ENCODE measurements around the gene TSNAXIP1. TPM values are rescaled to one million over a fixed set of nuclear protein-coding genes. Genes with fewer than 3 reads are reported as not detected.

TSNAXIP1 gene
- total and polyA plus RNA-seq, 9 of the 15 experiments (the other 6 are each of a cell fraction or from before 2014, with no cell fraction given), result 0.03 to 0.24 (median 0.11) TPM; not detected in 4

DNA sequence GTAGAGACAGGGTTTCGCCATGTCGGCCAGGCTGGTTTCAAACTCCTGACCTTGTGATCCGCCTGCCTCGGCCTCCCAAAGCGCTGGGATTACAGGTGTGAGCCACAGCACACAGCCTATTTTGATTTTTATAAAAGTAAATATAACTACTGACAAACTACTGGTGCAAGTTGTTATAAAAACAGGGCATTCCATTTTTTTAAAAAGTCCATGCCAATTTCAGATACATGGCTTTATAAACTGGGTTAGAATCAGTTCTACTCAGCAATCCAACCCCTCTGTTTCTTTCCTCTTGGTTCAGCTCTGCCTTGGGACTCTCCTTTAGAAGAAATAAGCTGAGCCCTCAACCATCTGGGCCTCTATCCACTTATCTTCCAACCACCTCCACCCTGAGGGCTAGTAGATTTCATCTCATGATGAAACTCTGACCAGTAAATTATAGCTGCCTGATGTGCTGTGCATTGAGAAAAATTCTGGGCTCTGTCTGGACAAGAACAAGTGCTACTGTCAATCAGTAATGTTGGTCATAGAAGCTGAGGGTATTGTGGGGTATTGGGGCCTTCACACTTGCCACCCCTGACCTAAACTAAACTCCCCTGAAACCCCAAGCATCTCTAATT lies 10.5 kb upstream of the TSNAXIP1 start:
- peaks cover 34% of the 10 kb centered on the region for H3K79me2 ChIP-seq (ENCODE audit: control insufficient read depth, insufficient read depth, low read length)
- no peak overlapping the region for H3K27ac ChIP-seq (ENCODE audit: extremely low read depth, low read depth, low read length)
- ChIA-PET POLR2A (interaction anchor here (0.7 to 2.2 kb wide), 6 partner anchors 9 to 37 kb away, joined by 3 to 10 read pairs (median 6); partner anchors contain the start of genes RANBP10 and TSNAXIP1), CTCF (ENCODE audit: low intra/inter-chr PET ratio) (no interaction called here)
- DNase-seq (ENCODE audit: extremely low read depth in 1 of 4, low spot score in 3 of 4) (peak in 1 of 4 experiments; percentile 19), FAIRE-seq (no peak), ATAC-seq (peak; percentile 52)
- WGBS (ENCODE audit: insufficient coverage, low coverage, missing lambda C conversion rate), result 87% methylated on average over 5 of the region's 5 CpGs
- no peaks in the 10 kb centered on the region for H3K9me3 ChIP-seq (replicated peaks; ENCODE audit: control insufficient read depth, insufficient read depth, low read depth, low read length)
- H3K9me1 ChIP-seq (ENCODE audit: control insufficient read depth, insufficient read depth, low read length), result no peaks in the 10 kb centered on the region
- H4K20me1 ChIP-seq (replicated peaks; ENCODE audit: control insufficient read depth, insufficient read depth, low read length), result 0 out of 2 replicates have a peak, but pooled peaks cover 6% of the 10 kb centered on the region
- peaks cover 9 to 15% of the 10 kb centered on the region in 2 experiments for H3K4me1 ChIP-seq (replicated peaks in 1 of 2; ENCODE audit: control insufficient read depth in 2 of 2, insufficient read depth in 2 of 2, low read length in 2 of 2)
- no peaks in the 10 kb centered on the region for H3K27me3 ChIP-seq (ENCODE audit: control insufficient read depth in 2 of 2, insufficient read depth in 2 of 2, low read length in 2 of 2)
- H3K9ac ChIP-seq (ENCODE audit: insufficient read depth in 1 of 2, low read depth in 2 of 2, low read length in 2 of 2), result no peak overlapping the region
- in situ Hi-C loops (cut with MboI) (no loop called here), intact Hi-C loops (cut with micrococcal nuclease) (no loop called here)
- H3K4me3 ChIP-seq, result no peak overlapping the region
- H2AFZ ChIP-seq (ENCODE audit: low read depth, low read length), result no peak overlapping the region
- peaks cover 25% of the 10 kb centered on the region; the same call in 1 of the 3 replicates for H3K36me3 ChIP-seq (ENCODE audit: control insufficient read depth, insufficient read depth, low read length)
- H3K4me2 ChIP-seq (ENCODE audit: insufficient read depth, low read length), result peak overlapping the region; percentile 21; the same call in 1 of the 2 replicates
- no TSS peak for BruUV-seq (replicated peaks)
- TF ChIP-seq MEIS2 (IDR thresholded peaks at IDR 0.05; ENCODE audit: partially characterized antibody) (peak; percentile 73), KDM5B (IDR thresholded peaks at IDR 0.05; ENCODE audit: insufficient replicate concordance, low read depth, low read length) (no peak), ATF7 (IDR thresholded peaks at IDR 0.05) (peak; percentile 40; the same call in 1 of the 2 replicates), KAT2B (IDR thresholded peaks at IDR 0.05; ENCODE audit: low read depth, low read length) (no peak)
- TF ChIP-seq, protein P1, sequence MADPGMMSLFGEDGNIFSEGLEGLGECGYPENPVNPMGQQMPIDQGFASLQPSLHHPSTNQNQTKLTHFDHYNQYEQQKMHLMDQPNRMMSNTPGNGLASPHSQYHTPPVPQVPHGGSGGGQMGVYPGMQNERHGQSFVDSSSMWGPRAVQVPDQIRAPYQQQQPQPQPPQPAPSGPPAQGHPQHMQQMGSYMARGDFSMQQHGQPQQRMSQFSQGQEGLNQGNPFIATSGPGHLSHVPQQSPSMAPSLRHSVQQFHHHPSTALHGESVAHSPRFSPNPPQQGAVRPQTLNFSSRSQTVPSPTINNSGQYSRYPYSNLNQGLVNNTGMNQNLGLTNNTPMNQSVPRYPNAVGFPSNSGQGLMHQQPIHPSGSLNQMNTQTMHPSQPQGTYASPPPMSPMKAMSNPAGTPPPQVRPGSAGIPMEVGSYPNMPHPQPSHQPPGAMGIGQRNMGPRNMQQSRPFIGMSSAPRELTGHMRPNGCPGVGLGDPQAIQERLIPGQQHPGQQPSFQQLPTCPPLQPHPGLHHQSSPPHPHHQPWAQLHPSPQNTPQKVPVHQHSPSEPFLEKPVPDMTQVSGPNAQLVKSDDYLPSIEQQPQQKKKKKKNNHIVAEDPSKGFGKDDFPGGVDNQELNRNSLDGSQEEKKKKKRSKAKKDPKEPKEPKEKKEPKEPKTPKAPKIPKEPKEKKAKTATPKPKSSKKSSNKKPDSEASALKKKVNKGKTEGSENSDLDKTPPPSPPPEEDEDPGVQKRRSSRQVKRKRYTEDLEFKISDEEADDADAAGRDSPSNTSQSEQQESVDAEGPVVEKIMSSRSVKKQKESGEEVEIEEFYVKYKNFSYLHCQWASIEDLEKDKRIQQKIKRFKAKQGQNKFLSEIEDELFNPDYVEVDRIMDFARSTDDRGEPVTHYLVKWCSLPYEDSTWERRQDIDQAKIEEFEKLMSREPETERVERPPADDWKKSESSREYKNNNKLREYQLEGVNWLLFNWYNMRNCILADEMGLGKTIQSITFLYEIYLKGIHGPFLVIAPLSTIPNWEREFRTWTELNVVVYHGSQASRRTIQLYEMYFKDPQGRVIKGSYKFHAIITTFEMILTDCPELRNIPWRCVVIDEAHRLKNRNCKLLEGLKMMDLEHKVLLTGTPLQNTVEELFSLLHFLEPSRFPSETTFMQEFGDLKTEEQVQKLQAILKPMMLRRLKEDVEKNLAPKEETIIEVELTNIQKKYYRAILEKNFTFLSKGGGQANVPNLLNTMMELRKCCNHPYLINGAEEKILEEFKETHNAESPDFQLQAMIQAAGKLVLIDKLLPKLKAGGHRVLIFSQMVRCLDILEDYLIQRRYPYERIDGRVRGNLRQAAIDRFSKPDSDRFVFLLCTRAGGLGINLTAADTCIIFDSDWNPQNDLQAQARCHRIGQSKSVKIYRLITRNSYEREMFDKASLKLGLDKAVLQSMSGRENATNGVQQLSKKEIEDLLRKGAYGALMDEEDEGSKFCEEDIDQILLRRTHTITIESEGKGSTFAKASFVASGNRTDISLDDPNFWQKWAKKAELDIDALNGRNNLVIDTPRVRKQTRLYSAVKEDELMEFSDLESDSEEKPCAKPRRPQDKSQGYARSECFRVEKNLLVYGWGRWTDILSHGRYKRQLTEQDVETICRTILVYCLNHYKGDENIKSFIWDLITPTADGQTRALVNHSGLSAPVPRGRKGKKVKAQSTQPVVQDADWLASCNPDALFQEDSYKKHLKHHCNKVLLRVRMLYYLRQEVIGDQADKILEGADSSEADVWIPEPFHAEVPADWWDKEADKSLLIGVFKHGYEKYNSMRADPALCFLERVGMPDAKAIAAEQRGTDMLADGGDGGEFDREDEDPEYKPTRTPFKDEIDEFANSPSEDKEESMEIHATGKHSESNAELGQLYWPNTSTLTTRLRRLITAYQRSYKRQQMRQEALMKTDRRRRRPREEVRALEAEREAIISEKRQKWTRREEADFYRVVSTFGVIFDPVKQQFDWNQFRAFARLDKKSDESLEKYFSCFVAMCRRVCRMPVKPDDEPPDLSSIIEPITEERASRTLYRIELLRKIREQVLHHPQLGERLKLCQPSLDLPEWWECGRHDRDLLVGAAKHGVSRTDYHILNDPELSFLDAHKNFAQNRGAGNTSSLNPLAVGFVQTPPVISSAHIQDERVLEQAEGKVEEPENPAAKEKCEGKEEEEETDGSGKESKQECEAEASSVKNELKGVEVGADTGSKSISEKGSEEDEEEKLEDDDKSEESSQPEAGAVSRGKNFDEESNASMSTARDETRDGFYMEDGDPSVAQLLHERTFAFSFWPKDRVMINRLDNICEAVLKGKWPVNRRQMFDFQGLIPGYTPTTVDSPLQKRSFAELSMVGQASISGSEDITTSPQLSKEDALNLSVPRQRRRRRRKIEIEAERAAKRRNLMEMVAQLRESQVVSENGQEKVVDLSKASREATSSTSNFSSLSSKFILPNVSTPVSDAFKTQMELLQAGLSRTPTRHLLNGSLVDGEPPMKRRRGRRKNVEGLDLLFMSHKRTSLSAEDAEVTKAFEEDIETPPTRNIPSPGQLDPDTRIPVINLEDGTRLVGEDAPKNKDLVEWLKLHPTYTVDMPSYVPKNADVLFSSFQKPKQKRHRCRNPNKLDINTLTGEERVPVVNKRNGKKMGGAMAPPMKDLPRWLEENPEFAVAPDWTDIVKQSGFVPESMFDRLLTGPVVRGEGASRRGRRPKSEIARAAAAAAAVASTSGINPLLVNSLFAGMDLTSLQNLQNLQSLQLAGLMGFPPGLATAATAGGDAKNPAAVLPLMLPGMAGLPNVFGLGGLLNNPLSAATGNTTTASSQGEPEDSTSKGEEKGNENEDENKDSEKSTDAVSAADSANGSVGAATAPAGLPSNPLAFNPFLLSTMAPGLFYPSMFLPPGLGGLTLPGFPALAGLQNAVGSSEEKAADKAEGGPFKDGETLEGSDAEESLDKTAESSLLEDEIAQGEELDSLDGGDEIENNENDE (IDR thresholded peaks at IDR 0.05; ENCODE audit: low read depth, low read length), result no peak
- TF ChIP-seq, protein P2, sequence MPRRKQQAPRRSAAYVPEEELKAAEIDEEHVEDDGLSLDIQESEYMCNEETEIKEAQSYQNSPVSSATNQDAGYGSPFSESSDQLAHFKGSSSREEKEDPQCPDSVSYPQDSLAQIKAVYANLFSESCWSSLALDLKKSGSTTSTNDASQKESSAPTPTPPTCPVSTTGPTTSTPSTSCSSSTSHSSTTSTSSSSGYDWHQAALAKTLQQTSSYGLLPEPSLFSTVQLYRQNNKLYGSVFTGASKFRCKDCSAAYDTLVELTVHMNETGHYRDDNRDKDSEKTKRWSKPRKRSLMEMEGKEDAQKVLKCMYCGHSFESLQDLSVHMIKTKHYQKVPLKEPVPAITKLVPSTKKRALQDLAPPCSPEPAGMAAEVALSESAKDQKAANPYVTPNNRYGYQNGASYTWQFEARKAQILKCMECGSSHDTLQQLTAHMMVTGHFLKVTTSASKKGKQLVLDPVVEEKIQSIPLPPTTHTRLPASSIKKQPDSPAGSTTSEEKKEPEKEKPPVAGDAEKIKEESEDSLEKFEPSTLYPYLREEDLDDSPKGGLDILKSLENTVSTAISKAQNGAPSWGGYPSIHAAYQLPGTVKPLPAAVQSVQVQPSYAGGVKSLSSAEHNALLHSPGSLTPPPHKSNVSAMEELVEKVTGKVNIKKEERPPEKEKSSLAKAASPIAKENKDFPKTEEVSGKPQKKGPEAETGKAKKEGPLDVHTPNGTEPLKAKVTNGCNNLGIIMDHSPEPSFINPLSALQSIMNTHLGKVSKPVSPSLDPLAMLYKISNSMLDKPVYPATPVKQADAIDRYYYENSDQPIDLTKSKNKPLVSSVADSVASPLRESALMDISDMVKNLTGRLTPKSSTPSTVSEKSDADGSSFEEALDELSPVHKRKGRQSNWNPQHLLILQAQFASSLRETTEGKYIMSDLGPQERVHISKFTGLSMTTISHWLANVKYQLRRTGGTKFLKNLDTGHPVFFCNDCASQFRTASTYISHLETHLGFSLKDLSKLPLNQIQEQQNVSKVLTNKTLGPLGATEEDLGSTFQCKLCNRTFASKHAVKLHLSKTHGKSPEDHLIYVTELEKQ (CRISPR knock-in tag; IDR thresholded peaks at IDR 0.05), result no peak

Data from K562 (cell line).